NCI-H2196 (cell line): Measurements from ENCODE around the gene EPHA2.
"Not testable (repeated sequence)": the region's sequence is repeated elsewhere in the genome, so short reads cannot be mapped to it uniquely, and the experiment has no call there.

ENCODE experiments used
- DNase-seq: peaks from one replicate; lab custom pipeline; 2025; ENCODE audit not compliant: unreplicated experiment; lab: John Stamatoyannopoulos, UW

The EPHA2 gene

DNA sequence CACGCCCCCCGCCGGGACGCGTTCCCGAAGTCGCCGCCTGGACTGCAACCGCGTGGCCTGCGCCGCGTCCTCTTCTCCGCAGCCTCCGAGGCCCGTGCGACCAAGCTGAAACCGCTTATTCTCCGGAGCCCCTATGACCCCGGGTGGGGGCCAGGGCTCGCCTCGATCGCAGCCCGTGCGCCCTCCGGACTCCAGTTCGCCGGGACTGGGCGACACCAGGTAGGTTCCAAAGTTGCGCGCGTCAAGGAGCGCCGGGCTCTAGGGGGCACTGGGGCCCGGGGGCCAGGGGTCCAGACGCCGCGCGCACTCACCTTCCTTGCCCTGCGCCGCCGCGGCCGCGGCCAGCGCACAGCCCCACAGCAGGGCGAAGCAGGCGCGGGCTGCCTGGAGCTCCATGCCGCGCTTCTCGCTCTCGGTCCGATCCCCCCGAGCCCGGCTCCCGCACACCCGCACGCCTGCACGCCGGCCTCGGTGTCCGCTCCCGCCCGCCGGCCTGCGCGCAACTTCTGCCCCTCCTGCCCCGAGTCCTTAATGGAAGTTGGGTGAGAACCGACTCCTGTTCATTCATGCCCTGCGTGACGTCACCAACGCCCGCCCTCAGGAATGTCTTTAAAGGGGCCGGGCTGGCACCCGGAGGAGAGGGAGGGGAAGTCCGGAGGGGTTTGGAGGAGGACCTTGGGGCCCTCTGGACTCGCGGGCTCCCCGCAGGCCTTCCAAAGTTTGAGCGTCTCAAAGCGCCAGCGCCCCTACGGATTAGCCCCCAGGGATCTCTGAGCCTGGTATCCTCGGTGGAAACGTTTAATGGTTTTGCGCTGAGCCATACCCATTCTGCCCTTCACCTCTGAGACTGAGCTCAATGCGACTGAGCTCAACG lies at the start of gene EPHA2:
Gene EPHA2 (minus strand): TSS at position 533 of the 874 bp plus-strand sequence. CDS start 137 bp downstream, at position 396.
- DNase-seq = peak; percentile 18

DNA sequence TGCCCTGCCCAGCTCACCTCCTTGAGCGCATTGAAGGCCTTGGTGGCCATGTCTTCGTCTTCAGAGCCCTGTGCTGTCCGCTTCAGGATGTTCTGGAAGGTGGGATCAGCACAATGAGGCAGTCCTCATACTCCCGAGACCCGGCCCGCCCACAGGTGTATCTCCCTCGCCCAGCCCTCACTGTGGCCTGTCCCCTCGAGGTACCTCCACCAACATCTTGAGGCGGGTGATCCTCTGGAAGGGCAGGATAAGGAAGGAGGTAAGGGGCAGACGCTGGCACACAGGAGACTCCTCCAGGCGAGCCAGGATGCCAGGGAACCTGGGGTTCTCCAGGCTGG lies 49.4 kb upstream of the EPHA2 start:
- no peak for DNase-seq

- DNase-seq = peak; percentile 55
Observed at GRCh38 chr1:16204634-16205333, 48.9 kb upstream of the EPHA2 start.

DNA sequence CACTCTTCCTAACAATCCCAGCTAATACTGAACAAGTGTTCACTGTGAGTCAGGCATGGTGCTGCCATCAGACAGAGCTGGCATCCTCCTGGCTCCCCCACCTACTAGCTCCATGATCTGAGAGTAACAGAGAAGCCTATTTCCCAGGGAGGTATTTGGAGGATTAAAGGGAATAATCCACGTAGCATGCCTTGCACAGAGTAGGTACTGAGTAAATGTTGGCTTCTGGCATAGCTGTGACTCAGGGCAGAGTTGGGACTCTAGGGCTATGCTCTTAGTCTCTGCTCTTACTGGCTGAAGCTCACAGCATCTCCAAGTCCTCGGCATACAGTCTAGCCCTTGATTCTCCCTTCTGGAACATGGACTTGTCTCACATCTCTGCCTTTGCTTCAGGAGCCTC lies 48.3 kb upstream of the EPHA2 start:
- no peak for DNase-seq

GRCh38 chr1:16203550-16203949 lies 47.7 kb upstream of the EPHA2 start:
- DNase-seq = no peak

- no peak for DNase-seq
Observed at GRCh38 chr1:16202281-16203210, 46.7 kb upstream of the EPHA2 start.

DNA sequence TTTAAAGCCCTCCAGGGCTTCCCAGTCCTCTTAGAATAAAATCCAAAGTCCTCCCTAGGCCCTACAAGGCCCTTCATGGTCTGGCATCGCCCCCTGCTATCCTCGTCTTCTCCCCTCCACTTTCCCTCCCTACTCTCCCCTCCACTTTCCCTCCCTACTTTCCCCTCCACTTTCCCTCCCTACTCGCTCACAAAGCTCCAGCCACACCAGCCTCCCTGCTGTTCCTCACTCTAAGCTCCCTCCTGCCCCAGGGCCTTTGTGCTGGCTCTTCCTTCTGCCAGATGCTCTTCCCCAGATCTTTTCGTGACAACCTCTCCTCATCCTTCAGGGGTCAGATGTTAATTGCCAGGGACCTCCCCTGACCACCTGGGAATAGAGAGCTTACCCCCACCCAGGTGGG lies 43.8 kb upstream of the EPHA2 start:
- DNase-seq = no peak

GRCh38 chr1:16199157-16199501 lies 43.3 kb upstream of the EPHA2 start:
- DNase-seq = no peak

- DNase-seq = no peak
Observed at GRCh38 chr1:16198444-16199156, 42.7 kb upstream of the EPHA2 start.

DNA sequence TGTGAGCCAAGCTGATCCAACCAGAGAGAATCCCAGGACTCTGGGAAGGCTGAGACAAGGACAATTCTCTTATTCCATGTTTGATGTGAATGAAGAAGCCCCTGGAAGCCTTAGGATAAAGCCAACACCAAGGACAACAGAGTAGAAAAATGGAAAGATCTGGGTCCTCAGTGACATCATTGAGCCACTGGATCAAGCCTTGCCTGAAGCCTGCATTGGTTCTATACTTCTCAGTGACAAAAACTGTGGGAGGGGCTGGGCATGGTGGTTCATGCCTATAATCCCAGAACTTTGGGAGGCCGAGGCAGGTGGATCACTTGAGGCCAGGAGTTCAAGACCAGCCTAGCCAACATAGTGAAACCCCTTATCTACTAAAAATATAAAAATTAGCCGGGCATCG lies 41.0 kb upstream of the EPHA2 start:
- DNase-seq = no peak

DNA sequence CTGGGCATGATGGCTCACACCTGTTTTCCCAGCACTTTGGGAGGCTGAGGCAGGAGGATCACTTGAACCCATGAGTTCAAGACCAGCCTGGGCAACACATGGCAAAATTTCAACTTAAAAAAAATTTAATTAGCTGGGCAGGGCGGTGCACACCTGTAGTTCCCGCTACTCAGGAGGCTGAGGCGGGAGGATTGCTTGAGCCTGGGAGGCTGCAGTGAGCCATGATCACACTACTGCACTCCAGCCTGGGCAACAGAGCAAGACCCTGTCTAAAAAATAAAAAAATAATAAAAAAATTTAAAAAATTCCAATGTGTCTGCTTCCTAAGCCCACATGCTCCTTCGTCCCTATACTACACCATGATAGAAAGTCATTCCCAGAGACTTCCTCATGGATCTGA lies 40.3 kb upstream of the EPHA2 start:
- DNase-seq = not testable (repeated sequence)

GRCh38 chr1:16195518-16195905 lies 39.6 kb upstream of the EPHA2 start:
- DNase-seq = no peak

DNA sequence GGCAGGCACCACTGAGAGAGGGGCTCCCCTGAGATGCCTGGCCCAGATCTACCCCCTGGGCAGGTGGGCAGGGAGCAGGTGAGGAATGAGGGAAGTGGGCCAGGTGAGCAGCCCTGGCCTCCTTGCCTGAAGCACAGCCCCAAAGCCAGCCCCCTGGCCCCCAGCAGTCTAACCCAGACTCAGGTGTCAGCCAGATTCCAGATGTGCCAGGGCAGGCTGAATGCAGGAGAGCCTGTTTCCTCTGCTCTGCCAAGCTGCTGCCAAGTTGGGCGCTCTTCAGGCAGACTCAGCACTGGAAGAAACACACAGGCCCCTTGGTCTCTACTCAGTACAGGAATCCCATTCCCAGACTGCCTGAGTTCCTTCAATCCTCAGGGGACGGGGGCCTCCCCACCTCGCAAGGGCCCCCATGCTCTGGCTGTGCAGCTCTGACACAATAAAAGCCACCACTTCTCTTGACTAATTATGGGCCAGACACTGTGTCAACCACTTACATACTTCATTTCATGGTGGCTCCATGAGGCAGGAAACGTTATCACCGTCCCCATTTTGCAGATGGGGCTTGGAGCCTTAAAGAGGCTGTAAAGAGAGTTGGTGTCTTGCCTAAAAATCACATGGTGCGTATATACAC lies 36.2 kb upstream of the EPHA2 start:
- no peak for DNase-seq

GRCh38 chr1:16191309-16191708 lies 35.4 kb upstream of the EPHA2 start:
- no peak for DNase-seq

DNA sequence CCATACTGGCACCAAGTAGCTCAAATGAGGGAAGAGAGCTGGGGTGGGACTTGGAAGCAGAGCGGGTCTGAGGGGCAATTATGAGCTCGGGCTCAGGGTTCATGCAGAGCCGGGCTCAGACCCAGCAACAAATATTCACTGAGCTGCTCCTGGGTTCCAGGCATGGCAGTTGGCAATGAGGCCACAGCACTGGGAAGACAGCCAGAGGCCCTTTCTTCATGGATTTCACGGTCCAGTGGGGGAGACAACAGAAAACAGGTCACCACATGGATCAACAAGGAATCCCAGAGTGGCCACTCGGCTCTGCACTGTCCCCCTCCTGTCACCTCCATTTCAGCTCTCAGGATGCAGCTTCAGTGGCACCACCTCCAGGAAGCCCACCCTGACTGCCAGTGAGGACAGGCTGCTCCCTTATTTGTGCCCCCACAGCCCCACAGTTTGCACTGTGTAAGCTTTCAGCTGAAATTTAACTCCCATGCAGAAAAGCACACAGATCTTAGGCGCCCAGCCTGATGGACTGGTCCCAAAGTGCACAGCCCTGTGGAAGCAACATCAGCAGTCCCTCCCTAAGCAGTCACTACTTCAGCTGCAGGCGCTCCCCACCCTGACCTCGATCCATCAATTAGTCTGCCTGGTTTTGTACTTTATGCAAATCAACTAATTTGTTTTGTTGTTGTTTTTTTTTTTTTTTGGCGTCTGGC lies 34.2 kb upstream of the EPHA2 start:
- peak; percentile 62 for DNase-seq

- no peak for DNase-seq
Observed at GRCh38 chr1:16189003-16189402, 33.1 kb upstream of the EPHA2 start.

GRCh38 chr1:16187748-16188401 lies 32.0 kb upstream of the EPHA2 start:
- DNase-seq = peak; percentile 70

DNA sequence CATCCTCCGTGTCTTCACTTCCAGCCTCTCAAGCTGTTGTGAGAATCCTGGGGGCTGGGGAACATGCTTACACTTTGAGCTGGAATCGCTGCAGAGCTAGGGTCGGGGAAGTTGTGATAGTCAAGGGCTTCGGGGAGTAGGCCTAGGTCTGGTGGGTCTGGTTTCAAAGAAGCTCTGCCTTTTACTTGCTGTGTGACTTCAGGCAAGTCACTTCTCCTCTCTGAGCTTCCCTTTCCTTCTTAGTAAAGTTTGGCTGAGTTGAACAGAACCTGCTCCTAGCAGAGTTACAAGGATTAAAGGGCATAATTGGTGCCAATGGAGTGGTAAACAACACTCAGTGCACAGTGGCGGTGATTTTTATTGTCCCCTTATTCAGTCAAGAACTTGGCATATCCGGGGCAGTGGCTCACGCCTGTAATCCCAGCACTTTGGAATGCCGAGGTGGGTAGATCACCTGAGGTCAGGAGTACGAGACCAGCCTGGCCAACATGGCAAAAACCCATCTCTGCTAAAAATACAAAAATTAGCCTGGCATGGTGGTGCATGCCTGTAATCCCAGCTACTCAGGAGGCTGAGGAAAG lies 30.9 kb upstream of the EPHA2 start:
- DNase-seq = no peak
